Smooth muscle cell (in vitro differentiated cells): Measurements from ENCODE around the gene WDR38. TPM values are rescaled to one million over a fixed set of nuclear protein-coding genes. Genes with fewer than 3 reads are reported as not detected.

Experiments used
- DNase-seq: peaks from one replicate; lab custom pipeline; 2025; ENCODE audit not compliant: unreplicated experiment; lab: John Stamatoyannopoulos, UW
- H2AFZ ChIP-seq: fragments of 200-600 bp; sonication (generic); 2 replicates; pipeline ENCODE4 v1.6.0; 2016; ENCODE audit warnings: antibody characterized with exemption, low read depth, mild to moderate bottlenecking
- H3F3A ChIP-seq: fragments of 200-600 bp; sonication (generic); 2 replicates; pipeline ENCODE4 v1.6.0; 2017; ENCODE audit warnings: antibody characterized with exemption, low read depth
- H3K27ac ChIP-seq: fragments of 200-600 bp; sonication (generic); 2 replicates; pipeline ENCODE4 v1.5.1; 2016; ENCODE audit warnings: low read depth, mild to moderate bottlenecking
- H3K27me3 ChIP-seq: fragments of 200-600 bp; sonication (generic); 2 replicates; pipeline ENCODE4 v1.6.1; 2016; ENCODE audit warnings: low read depth, mild to moderate bottlenecking
- H3K36me3 ChIP-seq: fragments of 200-600 bp; sonication (generic); 2 replicates; pipeline ENCODE4 v1.5.1; 2016; ENCODE audit warnings: low read depth
- H3K4me1 ChIP-seq: fragments of 200-600 bp; sonication (generic); 2 replicates; pipeline ENCODE4 v1.5.1; 2016; ENCODE audit warnings: low read depth
- H3K4me2 ChIP-seq: fragments of 200-600 bp; sonication (generic); 2 replicates; pipeline ENCODE4 v1.6.0; 2016; ENCODE audit warnings: mild to moderate bottlenecking
- H3K4me3 ChIP-seq: fragments of 200-600 bp; sonication (generic); 2 replicates; pipeline ENCODE4 v1.5.1; 2016; ENCODE audit warnings: mild to moderate bottlenecking
- H3K79me2 ChIP-seq: fragments of 200-600 bp; sonication (generic); 2 replicates; pipeline ENCODE4 v1.6.0; 2016; ENCODE audit warnings: low read depth, mild to moderate bottlenecking
- H3K9ac ChIP-seq: fragments of 200-600 bp; sonication (generic); 2 replicates; pipeline ENCODE4 v1.6.0; 2016; ENCODE audit warnings: low read depth
- H3K9me3 ChIP-seq: fragments of 200-600 bp; sonication (generic); replicated peaks from 2 replicates; pipeline ENCODE4 v1.5.1; 2016; ENCODE audit warnings: low read depth
- H4K20me1 ChIP-seq: fragments of 200-600 bp; sonication (generic); 2 replicates; pipeline ENCODE4 v1.6.0; 2016; ENCODE audit warnings: low read depth
- CTCF ChIP-seq: fragments of 200-600 bp; sonication (generic); IDR thresholded peaks from 2 replicates; pipeline ENCODE4 v1.5.1; 2017; ENCODE audit warnings: borderline replicate concordance, mild to moderate bottlenecking, antibody characterized with exemption; ENCODE audit not compliant: insufficient read depth, poor library complexity, severe bottlenecking
- WGBS: methylation state at CpG from one replicate; pipeline ENCODE4 v1.1.7; 2016; ENCODE audit warnings: low lambda C conversion rate; 5-methylcytosine and 5-hydroxymethylcytosine counted together
- polyA plus RNA-seq: library from polyadenylated mRNA; unstranded; fragments of >200 nt; fragmentation: Nextera tagmentation; extraction: Ambion mirVana; gene quantifications from 2 replicates; pipeline ENCODE4 v1.2.1, GENCODE V29; 2016
- total RNA-seq: library from RNA; depleted of rRNA; stranded (reverse); fragments of >200 nt; gene quantifications from 2 replicates; pipeline ENCODE4 v1.2.3, GENCODE V29; 2014

WDR38 gene
- total and polyA plus RNA-seq, 2 experiments from 2014 or later: not detected

DNA sequence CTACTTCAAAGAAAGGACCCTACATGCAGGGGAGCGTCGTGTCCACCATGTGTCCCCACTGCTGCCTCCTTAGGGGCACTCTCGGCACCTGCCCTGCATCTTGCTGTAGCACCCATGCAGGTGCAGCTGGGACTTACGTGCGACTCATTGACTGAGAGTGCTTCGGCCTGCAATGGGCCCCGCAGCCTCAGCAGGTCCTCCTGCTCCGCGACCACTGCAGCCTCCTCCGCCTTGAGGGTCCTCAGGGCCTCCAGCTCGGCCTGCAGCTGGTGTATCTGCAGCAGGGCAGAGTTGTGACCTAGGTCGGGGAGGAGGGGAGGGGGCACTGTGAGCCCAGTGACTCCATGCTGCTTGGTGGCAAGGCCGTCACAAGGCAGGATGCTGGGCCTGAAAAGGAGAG lies 35.7 kb downstream of the WDR38 start:
- DNase-seq: no peak
- no peak for TF ChIP-seq CTCF
- WGBS: 98% methylated on average over 13 of the region's 13 CpGs

DNA sequence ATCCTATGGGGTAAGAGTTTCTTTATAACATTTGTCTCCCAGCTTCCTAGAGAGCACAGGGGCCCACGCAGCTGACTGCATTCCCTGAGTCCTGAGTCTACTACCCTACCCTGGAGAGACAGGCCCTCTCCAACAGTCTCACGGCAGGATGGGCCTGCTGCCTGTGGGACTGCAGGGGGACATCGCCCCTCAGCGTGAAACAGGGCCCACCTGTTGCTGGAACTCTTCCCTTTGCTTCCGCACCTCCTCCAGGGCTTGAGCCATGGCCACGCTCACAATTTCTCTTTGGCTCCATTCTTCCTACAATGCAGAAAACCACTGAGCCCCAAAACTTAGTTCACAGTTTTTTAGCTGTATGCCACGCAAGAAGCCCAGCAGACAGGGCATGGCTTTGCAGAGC lies 36.9 kb downstream of the WDR38 start:
- Histone ChIP-seq H2AFZ (no peak overlapping the region), H3K4me1 (no peaks in the 10 kb centered on the region), H3K27ac (no peak overlapping the region), H3K36me3 (no peaks in the 10 kb centered on the region), H3K27me3 (no peaks in the 10 kb centered on the region), H3K9me3 (no peaks in the 10 kb centered on the region), H3K9ac (no peak overlapping the region), H3K79me2 (no peaks in the 10 kb centered on the region), H3K4me3 (no peak overlapping the region), H4K20me1 (no peaks in the 10 kb centered on the region), H3K4me2 (no peak overlapping the region), H3F3A (no peaks in the 10 kb centered on the region)
- no peak for TF ChIP-seq CTCF
- 94% methylated on average over 7 of the region's 7 CpGs for WGBS
- no peak for DNase-seq

More for the DNA sequence above, 35.7 kb downstream of the WDR38 start:
- Histone ChIP-seq H3K27ac (no peak overlapping the region), H4K20me1 (no peaks in the 10 kb centered on the region), H3K4me2 (no peak overlapping the region), H2AFZ (no peak overlapping the region), H3K9ac (no peak overlapping the region), H3K4me1 (peaks cover 4% of the 10 kb centered on the region), H3K4me3 (no peak overlapping the region), H3K36me3 (no peaks in the 10 kb centered on the region), H3F3A (no peaks in the 10 kb centered on the region), H3K27me3 (no peaks in the 10 kb centered on the region), H3K9me3 (no peaks in the 10 kb centered on the region), H3K79me2 (no peaks in the 10 kb centered on the region)

GRCh38 chr9:124894035-124894740 lies 40.9 kb downstream of the WDR38 start:
- H2AFZ ChIP-seq: no peak overlapping the region
- no peak overlapping the region for H3K9ac ChIP-seq
- no peak overlapping the region for H3K4me3 ChIP-seq
- no peak overlapping the region for H3K27ac ChIP-seq
- H4K20me1 ChIP-seq: no peaks in the 10 kb centered on the region
- no peak for DNase-seq
- H3K4me2 ChIP-seq: no peak overlapping the region
- H3K79me2 ChIP-seq: no peaks in the 10 kb centered on the region
- no peaks in the 10 kb centered on the region for H3F3A ChIP-seq
- no peaks in the 10 kb centered on the region for H3K9me3 ChIP-seq
- WGBS: 92% methylated on average over 9 of the region's 9 CpGs
- H3K36me3 ChIP-seq: no peaks in the 10 kb centered on the region
- no peaks in the 10 kb centered on the region for H3K27me3 ChIP-seq
- TF ChIP-seq CTCF: no peak
- no peaks in the 10 kb centered on the region for H3K4me1 ChIP-seq

- no peaks in the 10 kb centered on the region for H3K36me3 ChIP-seq
- H3K79me2 ChIP-seq: no peaks in the 10 kb centered on the region
- no peak overlapping the region for H2AFZ ChIP-seq
- no peaks in the 10 kb centered on the region for H3F3A ChIP-seq
- no peak overlapping the region for H3K27ac ChIP-seq
- no peak overlapping the region for H3K4me3 ChIP-seq
- H3K27me3 ChIP-seq: no peaks in the 10 kb centered on the region
- no peaks in the 10 kb centered on the region for H4K20me1 ChIP-seq
- H3K9me3 ChIP-seq: no peaks in the 10 kb centered on the region
- DNase-seq: no peak
- TF ChIP-seq CTCF: peak; percentile 36
- no peak overlapping the region for H3K9ac ChIP-seq
- H3K4me2 ChIP-seq: no peak overlapping the region
- no peaks in the 10 kb centered on the region for H3K4me1 ChIP-seq
These were observed 41.5 kb downstream of the WDR38 start for GRCh38 chr9:124894741-124895170.
